HPDE6-E6E7 (cell line): Measurements from ENCODE around the gene STK10.

ENCODE experiments used
- DNase-seq: peaks from one replicate; pipeline ENCODE4 v3.0.0; 2011; ENCODE audit warnings: missing footprints; ENCODE audit errors: extremely low spot score

Gene STK10

DNA sequence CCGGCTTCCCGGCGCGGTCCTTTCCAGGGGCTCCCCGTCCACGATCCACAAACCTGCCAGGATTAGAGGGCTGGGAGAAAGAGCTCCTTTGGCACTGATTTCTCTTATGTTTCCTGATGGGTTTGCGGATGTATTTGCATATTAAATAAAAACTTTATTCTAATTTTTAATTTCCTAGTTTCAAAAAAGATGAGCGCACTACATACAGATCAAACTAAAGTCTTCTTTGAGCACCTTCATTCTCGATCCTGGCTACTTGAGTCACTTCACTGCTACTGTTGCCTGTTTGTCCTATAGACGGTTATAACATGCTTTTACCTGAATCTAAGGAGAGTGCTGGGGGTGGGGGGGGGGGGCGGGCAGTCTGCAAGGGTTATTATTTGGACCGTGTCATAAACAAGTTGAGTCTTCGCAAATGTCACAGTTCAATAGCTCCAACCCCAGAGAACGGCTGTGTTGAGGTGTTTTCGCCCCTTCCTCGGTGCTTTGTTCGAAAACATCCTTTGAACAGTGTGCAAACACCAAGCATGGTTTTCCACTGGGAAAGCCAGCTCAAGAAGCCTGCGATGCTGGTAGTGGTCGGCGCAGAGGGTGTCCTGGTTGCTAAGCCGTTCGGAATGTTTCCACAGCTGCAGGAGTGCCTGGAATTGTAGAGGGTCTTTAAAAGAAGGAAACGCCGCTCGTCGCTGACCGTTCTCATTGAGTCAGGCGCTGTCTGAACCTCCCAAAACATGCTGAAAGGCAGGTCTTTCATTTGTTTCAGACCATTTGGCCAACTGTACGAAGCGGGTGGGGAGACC is 1.1 kb upstream of the STK10 start:
- no peak for DNase-seq

- peak; percentile 85 for DNase-seq
These were observed 649 bp downstream of the STK10 start for GRCh38 chr5:172187118-172188032.

DNA sequence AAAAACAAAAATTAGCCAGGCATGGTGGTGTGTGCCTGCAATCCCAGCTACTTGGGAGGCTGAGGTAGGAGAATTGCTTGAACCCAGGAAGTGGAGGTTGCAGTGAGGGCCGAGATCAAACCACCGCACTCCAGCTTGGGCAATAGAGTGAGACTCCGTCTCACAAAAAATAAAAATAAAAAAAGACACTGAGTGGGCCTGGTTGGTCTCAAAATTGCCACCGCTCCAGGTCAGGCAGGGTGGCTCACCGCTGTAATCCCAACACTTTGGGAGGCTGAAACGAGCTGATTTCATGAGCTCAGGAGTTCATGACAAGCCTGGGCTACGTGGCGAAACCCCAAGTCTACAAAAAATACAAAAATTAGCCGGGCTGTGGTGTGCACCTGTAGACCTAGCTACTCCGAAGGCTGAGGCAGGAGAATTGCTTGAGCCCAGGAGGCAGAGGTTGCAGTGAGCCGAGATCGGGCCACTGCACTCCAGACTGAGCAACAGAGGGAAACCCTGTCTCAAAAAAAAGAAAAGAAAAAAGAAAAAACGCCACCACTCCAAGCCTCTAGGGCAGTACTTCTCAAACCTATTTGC is 1.8 kb downstream of the STK10 start:
- DNase-seq: no peak

- no peak for DNase-seq
These were observed 2.9 kb downstream of the STK10 start for GRCh38 chr5:172185096-172185461.

GRCh38 chr5:172183881-172184280 is 4.1 kb downstream of the STK10 start:
- no peak for DNase-seq

- DNase-seq: no peak
These were observed 5.7 kb downstream of the STK10 start for GRCh38 chr5:172182291-172182690.

GRCh38 chr5:172180936-172181335 is 7.1 kb downstream of the STK10 start:
- DNase-seq: no peak

- no peak for DNase-seq
These were observed 8.7 kb downstream of the STK10 start for GRCh38 chr5:172178991-172179989.

DNA sequence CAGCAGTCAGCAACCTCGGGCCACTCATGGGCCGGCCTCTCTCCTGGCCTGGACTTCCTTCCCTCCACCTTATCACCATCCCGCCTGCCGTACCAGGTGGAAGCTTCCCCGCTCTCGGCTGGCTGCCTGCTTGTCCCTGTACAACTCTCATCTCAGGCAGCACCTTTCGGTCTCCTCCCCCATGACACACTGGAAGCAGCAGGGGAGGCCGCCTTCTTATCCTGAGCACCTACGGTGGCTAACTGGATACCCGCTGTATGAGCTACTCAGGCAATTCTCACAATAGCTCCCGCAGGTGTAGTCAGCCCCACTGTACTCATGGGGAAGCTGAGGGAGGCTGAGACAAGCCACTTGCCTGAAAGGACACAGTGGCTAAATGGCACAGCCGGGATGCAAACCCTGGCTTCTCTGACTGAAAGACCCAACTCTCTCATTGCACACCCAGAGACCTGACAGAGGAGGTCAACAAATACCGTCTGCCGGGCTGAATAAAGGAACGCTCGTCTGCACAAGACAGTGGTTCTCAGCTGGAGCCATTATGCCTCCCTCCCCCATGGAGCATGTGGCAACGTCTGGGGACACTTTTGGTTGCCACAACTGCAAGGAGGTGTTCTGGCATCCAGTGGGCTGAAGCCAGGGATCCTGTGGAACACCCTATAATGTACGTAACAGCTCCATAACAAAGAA is 9.6 kb downstream of the STK10 start:
- DNase-seq: no peak

DNA sequence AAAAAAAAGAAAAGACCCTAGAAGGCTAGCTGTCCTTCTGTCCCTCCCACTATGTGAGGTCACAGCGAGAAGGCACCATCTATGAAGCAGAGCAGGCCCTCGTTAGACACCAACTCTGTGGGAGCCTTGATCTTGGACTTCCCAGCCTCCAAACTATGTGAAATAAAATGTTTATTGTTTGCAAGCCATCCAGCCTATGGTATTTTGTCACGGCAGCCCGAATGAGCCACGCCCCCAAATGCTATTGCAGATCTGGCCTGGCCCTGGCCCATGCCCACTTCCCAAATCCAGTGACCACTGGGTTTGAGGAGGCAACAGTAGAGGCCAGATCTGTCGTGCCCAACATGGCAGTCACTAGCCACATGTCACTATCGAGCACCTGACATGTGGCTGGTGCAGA is 10.8 kb downstream of the STK10 start:
- no peak for DNase-seq

- no peak for DNase-seq
These were observed 12.7 kb downstream of the STK10 start for GRCh38 chr5:172175263-172175719.

DNA sequence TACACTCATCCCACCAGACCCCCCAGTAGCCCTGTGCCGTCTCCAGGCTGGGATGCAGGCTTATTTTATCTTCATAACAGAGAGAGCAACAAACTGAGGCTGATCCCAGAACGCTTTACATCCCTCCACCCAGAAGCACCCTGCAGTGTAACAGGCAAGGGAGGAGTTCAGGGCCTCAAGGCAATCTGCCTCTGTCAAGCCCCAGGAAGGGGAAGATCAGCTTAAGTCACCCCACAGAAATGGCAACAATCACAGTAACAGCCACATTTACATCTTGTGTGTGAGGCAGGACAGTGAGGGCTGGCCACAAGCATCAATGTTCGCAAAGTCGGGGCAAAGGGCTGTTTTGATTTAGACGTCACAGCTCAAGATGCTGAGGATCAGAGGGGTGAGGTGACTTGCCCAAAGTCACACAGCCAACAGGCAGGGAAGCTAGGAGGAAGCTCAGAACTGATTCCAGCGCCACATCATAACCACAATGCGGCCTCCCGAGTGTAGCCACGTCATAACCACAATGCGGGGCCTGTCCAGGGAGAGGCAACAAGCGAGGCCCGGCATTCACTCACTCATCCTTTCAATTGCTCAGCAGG is 14.4 kb downstream of the STK10 start:
- peak; percentile 85 for DNase-seq

GRCh38 chr5:172172912-172173563 is 15.0 kb downstream of the STK10 start:
- DNase-seq: no peak

GRCh38 chr5:172171118-172171517 is 16.9 kb downstream of the STK10 start:
- DNase-seq: no peak

DNA sequence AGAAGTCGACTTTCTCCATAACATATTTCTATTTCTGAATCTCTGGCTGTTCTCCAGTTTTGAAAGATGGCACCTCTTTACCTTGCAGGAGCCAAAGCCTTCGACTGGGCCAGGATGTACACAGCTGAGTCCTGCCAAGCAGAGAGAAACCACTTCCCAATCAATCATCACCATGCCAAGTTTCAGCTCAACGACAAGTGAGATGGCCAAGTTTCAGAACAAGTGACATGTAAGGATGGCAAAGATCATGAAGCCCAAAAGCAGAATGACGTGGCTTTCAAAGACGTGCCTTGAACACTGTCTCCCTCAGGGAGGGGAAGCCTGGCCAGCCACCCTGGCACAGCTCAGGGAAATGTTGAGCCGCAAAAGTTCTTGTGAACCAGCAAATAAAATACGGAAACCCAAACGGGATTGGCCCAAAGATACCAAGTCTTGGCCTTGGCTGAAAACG is 17.7 kb downstream of the STK10 start:
- DNase-seq: no peak

DNA sequence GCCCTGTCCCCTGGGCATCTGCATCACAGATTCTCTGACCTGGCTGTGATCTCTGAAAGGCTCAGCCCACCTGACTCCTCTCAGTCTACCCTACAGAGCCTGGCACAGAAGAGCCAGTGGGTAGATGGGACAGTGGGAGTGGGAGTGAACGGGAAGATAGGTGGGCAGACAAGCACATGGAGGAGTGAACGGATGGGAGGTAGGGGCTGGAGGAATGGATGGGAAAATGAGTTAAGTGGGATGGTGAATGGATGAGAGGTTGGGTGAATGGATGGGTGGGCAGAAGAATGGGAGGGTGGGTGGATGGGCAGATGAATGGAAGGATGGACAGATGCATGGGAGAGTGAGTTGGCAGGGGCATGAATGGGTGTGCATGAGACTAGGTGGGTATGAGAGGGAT is 18.8 kb downstream of the STK10 start:
- no peak for DNase-seq

DNA sequence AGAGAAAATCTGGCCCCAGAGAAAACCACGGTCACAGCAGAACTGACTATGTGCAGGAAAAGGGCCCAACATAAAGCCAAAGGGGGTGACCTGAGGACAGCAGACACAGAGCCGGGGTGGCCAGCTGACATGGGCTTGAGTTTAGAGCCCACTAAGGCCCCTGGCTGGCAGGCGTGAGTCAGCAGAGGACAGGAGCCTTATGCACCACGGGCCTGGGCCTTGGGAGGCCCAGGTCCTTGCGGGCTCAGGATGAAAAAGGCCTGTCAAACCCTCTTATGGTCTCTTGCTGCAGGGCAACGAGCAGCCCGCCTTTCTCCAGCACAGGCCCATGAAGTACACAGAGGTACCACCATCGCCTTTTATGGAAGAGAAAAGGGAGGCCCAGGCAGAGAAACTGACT is 19.7 kb downstream of the STK10 start:
- DNase-seq: no peak

DNA sequence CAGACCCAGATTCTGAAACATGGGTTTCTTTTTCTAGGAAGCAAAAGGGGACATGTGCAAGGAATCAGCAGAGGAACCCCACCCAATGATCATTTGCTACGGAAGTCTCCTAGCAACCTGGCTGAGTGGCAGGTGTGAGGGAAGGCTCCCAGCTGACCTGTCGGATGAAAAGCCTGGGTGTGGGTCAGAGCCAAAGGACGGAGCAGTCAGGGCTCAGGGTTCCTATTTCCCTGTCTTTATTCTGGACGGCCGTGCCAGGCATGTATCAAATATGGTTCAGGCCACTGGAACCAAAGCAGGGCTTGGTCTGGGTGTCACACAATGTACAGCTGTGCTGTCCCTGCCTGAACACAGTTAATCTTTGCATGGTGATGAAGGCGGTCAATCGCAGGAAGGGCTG is 20.1 kb downstream of the STK10 start:
- DNase-seq: no peak

GRCh38 chr5:172166030-172166826 is 21.8 kb downstream of the STK10 start:
- DNase-seq: no peak
